Measurements from ENCODE around the gene LGALS9C.
"Not testable (repeated sequence)": the region's sequence is repeated elsewhere in the genome, so short reads cannot be mapped to it uniquely, and the experiment has no call there.

- TF ChIP-seq, protein P1, sequence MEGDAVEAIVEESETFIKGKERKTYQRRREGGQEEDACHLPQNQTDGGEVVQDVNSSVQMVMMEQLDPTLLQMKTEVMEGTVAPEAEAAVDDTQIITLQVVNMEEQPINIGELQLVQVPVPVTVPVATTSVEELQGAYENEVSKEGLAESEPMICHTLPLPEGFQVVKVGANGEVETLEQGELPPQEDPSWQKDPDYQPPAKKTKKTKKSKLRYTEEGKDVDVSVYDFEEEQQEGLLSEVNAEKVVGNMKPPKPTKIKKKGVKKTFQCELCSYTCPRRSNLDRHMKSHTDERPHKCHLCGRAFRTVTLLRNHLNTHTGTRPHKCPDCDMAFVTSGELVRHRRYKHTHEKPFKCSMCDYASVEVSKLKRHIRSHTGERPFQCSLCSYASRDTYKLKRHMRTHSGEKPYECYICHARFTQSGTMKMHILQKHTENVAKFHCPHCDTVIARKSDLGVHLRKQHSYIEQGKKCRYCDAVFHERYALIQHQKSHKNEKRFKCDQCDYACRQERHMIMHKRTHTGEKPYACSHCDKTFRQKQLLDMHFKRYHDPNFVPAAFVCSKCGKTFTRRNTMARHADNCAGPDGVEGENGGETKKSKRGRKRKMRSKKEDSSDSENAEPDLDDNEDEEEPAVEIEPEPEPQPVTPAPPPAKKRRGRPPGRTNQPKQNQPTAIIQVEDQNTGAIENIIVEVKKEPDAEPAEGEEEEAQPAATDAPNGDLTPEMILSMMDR (IDR thresholded peaks at IDR 0.05): not testable (repeated sequence)
- not testable (repeated sequence) for TF ChIP-seq EP300 (IDR thresholded peaks at IDR 0.05)
Measured at GRCh38 chr17:18468472-18469171, 8.0 kb upstream of the LGALS9C start.

Data from stomach (tissue), 4 donors.